AG10803 (cell line): ENCODE measurements around the gene CCDC187.

Experiments
- DNase-seq: peaks from one replicate; pipeline ENCODE4 v3.0.0; 2010; ENCODE audit warnings: low read depth
- H3K4me3 ChIP-seq: 2 replicates; pipeline ENCODE4 v1.5.1; 2011; ENCODE audit warnings: mild to moderate bottlenecking, low read length, control low read depth
- CTCF ChIP-seq: conservative IDR thresholded peaks from 2 replicates; pipeline ENCODE4 v1.5.1; 2011; ENCODE audit warnings: mild to moderate bottlenecking, low read length, control low read depth, inconsistent platforms

Gene CCDC187

GRCh38 chr9:136309101-136309801, 5.4 kb upstream of the CCDC187 start:
- DNase-seq = no peak

GRCh38 chr9:136308702-136309053, 4.8 kb upstream of the CCDC187 start:
- no peak for TF ChIP-seq CTCF
- no peak overlapping the region for H3K4me3 ChIP-seq

More at GRCh38 chr9:136309101-136309801, 5.4 kb upstream of the CCDC187 start:
- no peak overlapping the region for H3K4me3 ChIP-seq
- no peak for TF ChIP-seq CTCF

GRCh38 chr9:136308006-136308701, 4.3 kb upstream of the CCDC187 start:
- no peak for TF ChIP-seq CTCF
- no peak for DNase-seq
- H3K4me3 ChIP-seq = no peak overlapping the region

More at GRCh38 chr9:136308702-136309053, 4.8 kb upstream of the CCDC187 start:
- no peak for DNase-seq

- DNase-seq = no peak
- TF ChIP-seq CTCF = no peak
These were observed 3.4 kb upstream of the CCDC187 start for GRCh38 chr9:136307215-136307750.

GRCh38 chr9:136306211-136307208, 2.6 kb upstream of the CCDC187 start:
- no peak for DNase-seq
- no peak for TF ChIP-seq CTCF
- H3K4me3 ChIP-seq = no peak overlapping the region

More at GRCh38 chr9:136307215-136307750, 3.4 kb upstream of the CCDC187 start:
- no peak overlapping the region for H3K4me3 ChIP-seq

- DNase-seq = no peak
- TF ChIP-seq CTCF = no peak
- H3K4me3 ChIP-seq = no peak overlapping the region
These were observed 1.9 kb upstream of the CCDC187 start for GRCh38 chr9:136305804-136306203.
